IMR-90 (cell line): ENCODE results near the gene IL4R. TPM values are rescaled to one million over a fixed set of nuclear protein-coding genes. Genes with fewer than 3 reads are reported as not detected.

Source experiments
- ATAC-seq: fragments of 200-7000 bp; cut with Tn5 transposase; 2 replicates; pipeline ENCODE4 v1.9.1; 2020; ENCODE audit warnings: low read depth, mild to moderate bottlenecking, moderate library complexity
- BruUV-seq: library from RNA; stranded (reverse); fragments of 400-500 nt; replicated peaks from 2 replicates; lab custom pipeline; 2021; lab: Mats Ljungman, UMichigan
- CTCF ChIA-PET: fragments of 300-600 bp; formaldehyde crosslinking; extraction: SDS; loops from one replicate; lab custom pipeline; 2021; ENCODE audit warnings: antibody characterized with exemption; lab: Yijun Ruan, JAX
- POLR2A ChIA-PET: fragments of 300-600 bp; sonication (Branson Sonifier 250); formaldehyde crosslinking; loops from one replicate; lab custom pipeline; 2022; ENCODE audit warnings: antibody characterized with exemption; ENCODE audit not compliant: unreplicated experiment; lab: Charles Lee
- DNase-seq: peaks from one replicate; pipeline ENCODE4 v3.0.0; 2013
- H2AFZ ChIP-seq: replicated peaks from 2 replicates; pipeline ENCODE3; 2013; ENCODE audit warnings: low read length, mild to moderate bottlenecking; ENCODE audit not compliant: poor library complexity
- H2AK5ac ChIP-seq: 2 replicates; pipeline ENCODE4 v1.6.1; 2013; ENCODE audit warnings: low read depth, low read length, inconsistent platforms
- H2AK9ac ChIP-seq: replicated peaks from 2 replicates; pipeline ENCODE3; 2013; ENCODE audit warnings: mild to moderate bottlenecking, low read depth, low read length, moderate library complexity; ENCODE audit not compliant: poor library complexity
- H2BK120ac ChIP-seq: 2 replicates; pipeline ENCODE4 v1.6.1; 2013; ENCODE audit warnings: low read depth, low read length, inconsistent platforms
- H2BK15ac ChIP-seq: 3 replicates; pipeline ENCODE4 v1.6.1; 2013; ENCODE audit warnings: low read depth, low read length, inconsistent platforms
- H2BK20ac ChIP-seq: 2 replicates; pipeline ENCODE4 v1.6.1; 2013; ENCODE audit warnings: low read depth, mild to moderate bottlenecking, inconsistent platforms, low read length, moderate library complexity
- H2BK5ac ChIP-seq: 2 replicates; pipeline ENCODE4 v1.6.1; 2013; ENCODE audit warnings: mild to moderate bottlenecking, low read depth, low read length, inconsistent platforms; ENCODE audit not compliant: poor library complexity, severe bottlenecking
- H3K14ac ChIP-seq: replicated peaks from 2 replicates; pipeline ENCODE4 v1.6.1; 2013; ENCODE audit warnings: low read depth, low read length, inconsistent platforms
- H3K18ac ChIP-seq: 2 replicates; pipeline ENCODE4 v1.6.1; 2013; ENCODE audit warnings: low read depth, low read length, control low read depth
- H3K23ac ChIP-seq: 2 replicates; pipeline ENCODE4 v1.6.1; 2013; ENCODE audit warnings: low read depth, low read length, inconsistent platforms
- H3K27ac ChIP-seq: 2 replicates; pipeline ENCODE4 v1.5.1; 2013; ENCODE audit warnings: mild to moderate bottlenecking, control low read depth, low read length; ENCODE audit not compliant: insufficient read depth
- H3K27me3 ChIP-seq: 2 replicates; pipeline ENCODE4 v1.6.1; 2013; ENCODE audit warnings: low read length; ENCODE audit not compliant: control insufficient read depth, insufficient read depth
- H3K36me3 ChIP-seq: 2 replicates; pipeline ENCODE4 v1.6.1; 2013; ENCODE audit warnings: low read length, mixed read lengths; ENCODE audit not compliant: control insufficient read depth, insufficient read depth
- H3K4ac ChIP-seq: 2 replicates; pipeline ENCODE4 v1.6.1; 2013; ENCODE audit warnings: low read depth, low read length, inconsistent platforms
- H3K4me1 ChIP-seq: 2 replicates; pipeline ENCODE4 v1.6.1; 2013; ENCODE audit warnings: low read length, mixed read lengths; ENCODE audit not compliant: control insufficient read depth, insufficient read depth
- H3K4me2 ChIP-seq: 2 replicates; pipeline ENCODE4 v1.6.1; 2013; ENCODE audit warnings: low read depth, mild to moderate bottlenecking, control low read depth, low read length, moderate library complexity
- H3K4me3 ChIP-seq: 2 replicates; pipeline ENCODE4 v1.5.1; 2013; ENCODE audit warnings: low read depth, mild to moderate bottlenecking, control low read depth, low read length, moderate library complexity; ENCODE audit not compliant: insufficient read depth
- H3K56ac ChIP-seq: 2 replicates; pipeline ENCODE4 v1.6.1; 2013; ENCODE audit warnings: low read length, inconsistent platforms; ENCODE audit not compliant: insufficient read depth; ENCODE audit errors: extremely low read depth
- H3K79me1 ChIP-seq, 2 experiments: 2 replicates each; pipeline ENCODE4 v1.6.1; 2013; ENCODE audit warnings: low read length in 2 of 2, inconsistent platforms in 1 of 2, low read depth in 1 of 2
- H3K9ac ChIP-seq: 2 replicates; pipeline ENCODE4 v1.6.1; 2013; ENCODE audit warnings: low read depth, low read length, control low read depth
- H3K9me1 ChIP-seq: 2 replicates; pipeline ENCODE4 v1.6.1; 2013; ENCODE audit warnings: low read length, inconsistent platforms; ENCODE audit not compliant: insufficient read depth
- H3K9me3 ChIP-seq: 2 replicates; pipeline ENCODE4 v1.6.1; 2013; ENCODE audit warnings: low read length; ENCODE audit not compliant: control insufficient read depth, insufficient read depth
- H4K20me1 ChIP-seq: 2 replicates; pipeline ENCODE4 v1.6.1; 2013; ENCODE audit warnings: low read length, inconsistent platforms; ENCODE audit not compliant: insufficient read depth
- H4K5ac ChIP-seq: 2 replicates; pipeline ENCODE4 v1.6.1; 2013; ENCODE audit warnings: mild to moderate bottlenecking, low read depth, low read length, control low read depth
- H4K8ac ChIP-seq, 2 experiments: 2 replicates each; pipeline ENCODE4 v1.6.1; 2013; ENCODE audit warnings: low read depth in 2 of 2, low read length in 2 of 2, control low read depth in 1 of 2, inconsistent platforms in 1 of 2
- H4K91ac ChIP-seq: 2 replicates; pipeline ENCODE4 v1.6.1; 2013; ENCODE audit warnings: low read depth, low read length, inconsistent platforms; ENCODE audit not compliant: insufficient read depth
- BHLHE40 ChIP-seq: fragments of 150-350 bp; IDR thresholded peaks from 2 replicates; pipeline ENCODE4 v1.6.1; 2016; ENCODE audit warnings: mild to moderate bottlenecking, low read depth, low read length
- CEBPB ChIP-seq: IDR thresholded peaks from 2 replicates; pipeline ENCODE4 v1.6.1; 2012; ENCODE audit warnings: low read depth, low read length, improper control_type of control experiment
- CHD1 ChIP-seq: IDR thresholded peaks from 2 replicates; pipeline ENCODE4 v1.6.1; 2012; ENCODE audit warnings: low read depth, low read length, improper control_type of control experiment
- CTCF ChIP-seq: conservative IDR thresholded peaks from 2 replicates; pipeline ENCODE4 v1.5.1; 2012; ENCODE audit warnings: mild to moderate bottlenecking, low read depth, low read length, improper control_type of control experiment
- ELK1 ChIP-seq: fragments of 150-350 bp; IDR thresholded peaks from 2 replicates; pipeline ENCODE4 v1.6.1; 2016; ENCODE audit warnings: low read depth, mild to moderate bottlenecking, low read length, moderate library complexity, borderline replicate concordance
- FOS ChIP-seq: fragments of 150-350 bp; IDR thresholded peaks from 2 replicates; pipeline ENCODE4 v1.6.1; 2016; ENCODE audit warnings: low read depth, low read length
- MAFK ChIP-seq: IDR thresholded peaks from 2 replicates; pipeline ENCODE4 v1.6.1; 2012; ENCODE audit warnings: low read depth, low read length, improper control_type of control experiment
- MAZ ChIP-seq: IDR thresholded peaks from 2 replicates; pipeline ENCODE4 v1.6.1; 2012; ENCODE audit warnings: low read depth, mild to moderate bottlenecking, low read length, improper control_type of control experiment, moderate library complexity, borderline replicate concordance
- MXI1 ChIP-seq: IDR thresholded peaks from 2 replicates; pipeline ENCODE4 v1.6.1; 2012; ENCODE audit warnings: low read depth, mild to moderate bottlenecking, low read length, moderate library complexity, borderline replicate concordance
- NFE2L2 ChIP-seq: fragments of 150-350 bp; IDR thresholded peaks from 2 replicates; pipeline ENCODE4 v1.6.1; 2016; ENCODE audit warnings: low read depth, mild to moderate bottlenecking, low read length
- POLR2A ChIP-seq: IDR thresholded peaks from 2 replicates; pipeline ENCODE4 v1.6.1; 2012; ENCODE audit warnings: mild to moderate bottlenecking, low read depth, low read length
- RAD21 ChIP-seq: IDR thresholded peaks from 2 replicates; pipeline ENCODE4 v1.6.1; 2012; ENCODE audit warnings: low read length, improper control_type of control experiment
- RCOR1 ChIP-seq: IDR thresholded peaks from 2 replicates; pipeline ENCODE4 v1.6.1; 2012; ENCODE audit warnings: mild to moderate bottlenecking, low read length, improper control_type of control experiment; ENCODE audit not compliant: insufficient replicate concordance
- RFX5 ChIP-seq: IDR thresholded peaks from 2 replicates; pipeline ENCODE4 v1.8.0; 2012; ENCODE audit warnings: low read depth, mild to moderate bottlenecking, low read length, moderate library complexity
- SMC3 ChIP-seq: fragments of 150-350 bp; IDR thresholded peaks from 2 replicates; pipeline ENCODE4 v1.6.1; 2016; ENCODE audit warnings: low read depth, mild to moderate bottlenecking, antibody characterized with exemption, low read length, moderate library complexity
- USF2 ChIP-seq: fragments of 150-350 bp; IDR thresholded peaks from 2 replicates; pipeline ENCODE4 v1.6.1; 2017; ENCODE audit warnings: mild to moderate bottlenecking, antibody characterized with exemption, low read length, low read depth
- whole genome bisulfite sequencing, 2 experiments: methylation state at CpG; one replicate each; pipeline versions ENCODE4 v1.1.5 to v1.1.7; 2013; ENCODE audit warnings: missing lambda C conversion rate in 2 of 2; ENCODE audit not compliant: insufficient read length in 1 of 2; ENCODE audit errors: extremely low coverage in 2 of 2; 5-methylcytosine and 5-hydroxymethylcytosine counted together
- dilution Hi-C: fragments of 300-500 bp; cut with HindIII; formaldehyde crosslinking; loops from one replicate; pipeline ENCODE4 v1.14.3; 2018; ENCODE audit warnings: low sequenced_read_pairs; ENCODE audit not compliant: unreplicated experiment
- in situ Hi-C: fragments of 300-500 bp; cut with MboI; formaldehyde crosslinking; loops from 3 replicates; pipeline ENCODE4 v1.14.3; 2019; ENCODE audit warnings: low sequenced_read_pairs, inconsistent platforms, mixed read lengths
- intact Hi-C: fragments of 100-400 bp; cut with micrococcal nuclease; formaldehyde crosslinking; loops from 2 replicates; pipeline ENCODE4 v1.10.0; 2022
- polyA plus RNA-seq, 3 experiments: library from polyadenylated mRNA; depleted of rRNA; stranded (reverse); fragments of >200 nt; gene quantifications; 2 replicates each; pipeline ENCODE4 v1.2.3, GENCODE V29; 2012; ENCODE audit warnings: low replicate concordance in 1 of 3
- total RNA-seq: library from RNA; depleted of rRNA; stranded (reverse); fragments of >200 nt; gene quantifications from 2 replicates; pipeline ENCODE4 v1.2.3, GENCODE V29; 2012

Gene IL4R
- total and polyA plus RNA-seq, 2 of the 4 experiments (the other 2 are of a cell fraction) = 6.3 to 18.7 TPM

- 0 out of 2 replicates have a peak overlapping the region, but pooled peaks have one; percentile 46 for H3K23ac ChIP-seq
- H3K4me1 ChIP-seq = no peaks in the 10 kb centered on the region
- no peak overlapping the region for H3K9ac ChIP-seq
- dilution Hi-C loops = no loop called here
- H3K9me1 ChIP-seq = peaks cover 14% of the 10 kb centered on the region; the same call in 1 of the 2 replicates
- no peak overlapping the region for H3K4me3 ChIP-seq
- no peak overlapping the region for H2BK20ac ChIP-seq
- no peak overlapping the region for H2AK5ac ChIP-seq
- no peak overlapping the region for H3K27ac ChIP-seq
- CTCF ChIA-PET = no interaction called here
- intact Hi-C loops = no loop called here
- BruUV-seq = no TSS peak
- DNase-seq (no peak), ATAC-seq (no peak)
- no peak overlapping the region for H2AFZ ChIP-seq
- whole genome bisulfite sequencing, 2 experiments = no CpG with 5 or more reads among the region's 4 CpGs
- H3K14ac ChIP-seq = 0 out of 2 replicates have a peak overlapping the region, but pooled peaks have one; percentile 61
- no peaks in the 10 kb centered on the region for H3K27me3 ChIP-seq
- H3K18ac ChIP-seq = no peak overlapping the region
- no peak overlapping the region for H4K8ac ChIP-seq
- H3K9me3 ChIP-seq = no peaks in the 10 kb centered on the region
- H3K4ac ChIP-seq = 0 out of 2 replicates have a peak overlapping the region, but pooled peaks have one; percentile 1
- H4K5ac ChIP-seq = no peak overlapping the region; the same call in 1 of the 2 replicates
- H4K20me1 ChIP-seq = no peaks in the 10 kb centered on the region
- in situ Hi-C loops = no loop called here
- peaks cover 5 to 16% of the 10 kb centered on the region in 2 experiments for H3K79me1 ChIP-seq
- peak overlapping the region; percentile 19; the same call in 1 of the 3 replicates for H2BK15ac ChIP-seq
- no peak overlapping the region for H2BK5ac ChIP-seq
- no peak overlapping the region for H3K56ac ChIP-seq
- H2AK9ac ChIP-seq = no peak overlapping the region
- H3K4me2 ChIP-seq = no peak overlapping the region
- H3K36me3 ChIP-seq = no peaks in the 10 kb centered on the region
- TF ChIP-seq MXI1 = no peak
- TF ChIP-seq ELK1 = no peak
- no peak for TF ChIP-seq POLR2A
- no peak for TF ChIP-seq NFE2L2
- TF ChIP-seq RFX5 = no peak
- no peak for TF ChIP-seq MAZ
- TF ChIP-seq SMC3 = no peak
- TF ChIP-seq RCOR1 = no peak
- no peak for TF ChIP-seq USF2
- no peak for TF ChIP-seq CHD1
- TF ChIP-seq FOS = no peak
- no peak for TF ChIP-seq MAFK
- no peak for TF ChIP-seq CTCF
- no peak for TF ChIP-seq CEBPB
- no peak for TF ChIP-seq BHLHE40
- no peak for TF ChIP-seq RAD21
- POLR2A ChIA-PET = no interaction called here
- no peak overlapping the region for H4K91ac ChIP-seq
- peak overlapping the region; percentile 49; the same call in 1 of the 2 replicates for H2BK120ac ChIP-seq
Observed at GRCh38 chr16:27273330-27273669, 40.5 kb upstream of the IL4R start.
